Frontal cortex (tissue), 4 donors: ENCODE results near the gene SLC6A19. TPM values are rescaled to one million over a fixed set of nuclear protein-coding genes. Genes with fewer than 3 reads are reported as not detected.

ENCODE experiments used
- DNase-seq, 2 donors: peaks; one replicate each; pipeline ENCODE4 v3.0.0; 2012; ENCODE audit warnings: low spot score in 2 of 2
- FAIRE-seq: peaks from 2 replicates; lab custom pipeline; 2012; peaks lifted over from hg19 to GRCh38; lab: Jason Lieb, UNC
- total RNA-seq: library from RNA; depleted of rRNA; stranded (reverse); fragments of >200 nt; gene quantifications from one replicate; pipeline ENCODE4 v1.2.3, GENCODE V29; 2014
- donor health status: control.
- donor health status: control.
- donor health status: control.

The SLC6A19 gene
- total RNA-seq, 1 donor from 2014 or later, result not detected

- DNase-seq (no peak), FAIRE-seq (no peak)
Observed at GRCh38 chr5:1189269-1189668, 12.1 kb upstream of the SLC6A19 start.

GRCh38 chr5:1190278-1190677 is 11.1 kb upstream of the SLC6A19 start:
- FAIRE-seq (no peak), DNase-seq (no peak)

GRCh38 chr5:1190837-1191239 is 10.6 kb upstream of the SLC6A19 start:
- FAIRE-seq (no peak), DNase-seq (no peak)

GRCh38 chr5:1192971-1193590 is 8.3 kb upstream of the SLC6A19 start:
- DNase-seq (no peak), FAIRE-seq (no peak)

- no peak for FAIRE-seq
- DNase-seq, result no peak
Observed at GRCh38 chr5:1193591-1193985, 7.8 kb upstream of the SLC6A19 start.

GRCh38 chr5:1194378-1194777 is 7.0 kb upstream of the SLC6A19 start:
- no peak for FAIRE-seq

GRCh38 chr5:1195439-1195838 is 6.0 kb upstream of the SLC6A19 start:
- FAIRE-seq (no peak), DNase-seq (no peak)

More at GRCh38 chr5:1194378-1194777, 7.0 kb upstream of the SLC6A19 start:
- DNase-seq, result no peak

- DNase-seq (no peak), FAIRE-seq (no peak)
Observed at GRCh38 chr5:1195916-1196315, 5.5 kb upstream of the SLC6A19 start.

GRCh38 chr5:1196562-1196961 is 4.8 kb upstream of the SLC6A19 start:
- FAIRE-seq (no peak), DNase-seq (no peak)

- FAIRE-seq (no peak), DNase-seq (no peak)
Observed at GRCh38 chr5:1197876-1198666, 3.3 kb upstream of the SLC6A19 start.

GRCh38 chr5:1199340-1199648 is 2.1 kb upstream of the SLC6A19 start:
- FAIRE-seq (no peak), DNase-seq (no peak)

GRCh38 chr5:1199649-1200494 is 1.5 kb upstream of the SLC6A19 start:
- DNase-seq (no peak), FAIRE-seq (no peak)

GRCh38 chr5:1200495-1201326 is 684 bp upstream of the SLC6A19 start:
- FAIRE-seq, result no peak

GRCh38 chr5:1202026-1202797 is 817 bp downstream of the SLC6A19 start:
- FAIRE-seq (no peak), DNase-seq (no peak)

More at GRCh38 chr5:1200495-1201326, 684 bp upstream of the SLC6A19 start:
- DNase-seq, result no peak

- FAIRE-seq (no peak), DNase-seq (no peak)
Observed at GRCh38 chr5:1202798-1203185, 1.4 kb downstream of the SLC6A19 start.

GRCh38 chr5:1203311-1203967 is 2.0 kb downstream of the SLC6A19 start:
- DNase-seq (no peak), FAIRE-seq (no peak)

GRCh38 chr5:1203968-1204692 is 2.7 kb downstream of the SLC6A19 start:
- FAIRE-seq (no peak), DNase-seq (no peak)

GRCh38 chr5:1204693-1205242 is 3.4 kb downstream of the SLC6A19 start:
- FAIRE-seq (no peak), DNase-seq (peak in 1 of 2 donors; percentile 46)
